GM19239 (cell line): ENCODE data around the gene C13orf46.
A peak's percentile ranks its signal among the peaks of the same experiment; 100 is the strongest.
"Not testable (repeated sequence)": the region's sequence is repeated elsewhere in the genome, so short reads cannot be mapped to it uniquely, and the experiment has no call there.

ENCODE experiments used
- DNase-seq: peaks from one replicate; pipeline ENCODE4 v3.0.0; 2011; ENCODE audit warnings: low spot score; ENCODE audit not compliant: insufficient read length
- FAIRE-seq: peaks from 2 replicates; lab custom pipeline; 2011; peaks lifted over from hg19 to GRCh38; lab: Jason Lieb, UNC

Gene C13orf46

GRCh38 chr13:113996081-113996911 is 22.4 kb upstream of the C13orf46 start:
- no peak for FAIRE-seq
- DNase-seq: no peak

- FAIRE-seq: no peak
- DNase-seq: no peak
Observed at GRCh38 chr13:113995051-113995601, 21.2 kb upstream of the C13orf46 start.

- no peak for FAIRE-seq
Observed at GRCh38 chr13:113992276-113993005, 18.6 kb upstream of the C13orf46 start.

GRCh38 chr13:113991676-113992179 is 17.9 kb upstream of the C13orf46 start:
- DNase-seq (no peak), FAIRE-seq (no peak)

More at GRCh38 chr13:113992276-113993005, 18.6 kb upstream of the C13orf46 start:
- no peak for DNase-seq

DNA sequence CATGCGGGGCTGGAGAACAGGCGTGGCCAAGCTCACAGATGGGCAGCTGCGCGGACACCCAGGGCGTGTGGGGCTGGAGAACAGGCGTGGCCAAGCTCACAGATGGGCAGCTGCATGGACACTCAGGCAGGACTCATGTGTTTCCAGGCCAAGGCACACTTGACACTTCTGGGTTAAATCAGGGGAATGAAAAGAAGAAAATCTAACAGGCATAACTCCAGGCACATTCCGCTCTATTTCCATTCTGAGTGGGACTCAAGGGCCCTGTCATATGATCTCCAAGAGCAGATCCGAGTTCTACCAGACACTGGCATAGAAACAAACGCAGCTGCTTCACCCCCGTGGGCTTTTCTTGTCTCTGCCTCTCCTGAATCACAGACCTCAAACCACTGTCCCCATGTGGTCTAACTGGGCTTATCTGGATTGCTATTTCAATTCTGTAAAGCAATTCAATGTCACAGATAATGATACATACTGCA is 17.4 kb upstream of the C13orf46 start:
- DNase-seq: no peak
- FAIRE-seq: no peak

- DNase-seq: no peak
- no peak for FAIRE-seq
Observed at GRCh38 chr13:113990321-113990837, 16.5 kb upstream of the C13orf46 start.

GRCh38 chr13:113989585-113990300 is 15.9 kb upstream of the C13orf46 start:
- FAIRE-seq (peak; percentile 35), DNase-seq (no peak)

DNA sequence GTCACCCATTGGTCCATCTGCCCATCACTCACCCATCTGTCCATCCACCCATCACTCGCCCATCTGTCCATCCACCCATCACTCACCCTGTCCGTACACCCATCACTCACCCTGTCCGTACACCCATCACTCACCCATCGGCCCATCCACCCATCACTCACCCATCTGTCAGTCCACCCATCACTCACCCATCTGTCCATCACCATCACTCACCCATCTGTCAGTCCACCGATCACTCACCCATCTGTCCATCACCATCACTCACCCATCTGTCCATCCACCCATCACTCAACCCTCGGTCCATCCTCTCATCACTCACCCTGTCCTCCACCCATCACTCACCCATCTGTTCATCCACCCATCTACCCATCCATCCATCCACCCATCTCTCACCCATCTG is 15.0 kb upstream of the C13orf46 start:
- not testable (repeated sequence) for FAIRE-seq, DNase-seq

- FAIRE-seq: no peak
- no peak for DNase-seq
Observed at GRCh38 chr13:113982296-113982661, 8.4 kb upstream of the C13orf46 start.

DNA sequence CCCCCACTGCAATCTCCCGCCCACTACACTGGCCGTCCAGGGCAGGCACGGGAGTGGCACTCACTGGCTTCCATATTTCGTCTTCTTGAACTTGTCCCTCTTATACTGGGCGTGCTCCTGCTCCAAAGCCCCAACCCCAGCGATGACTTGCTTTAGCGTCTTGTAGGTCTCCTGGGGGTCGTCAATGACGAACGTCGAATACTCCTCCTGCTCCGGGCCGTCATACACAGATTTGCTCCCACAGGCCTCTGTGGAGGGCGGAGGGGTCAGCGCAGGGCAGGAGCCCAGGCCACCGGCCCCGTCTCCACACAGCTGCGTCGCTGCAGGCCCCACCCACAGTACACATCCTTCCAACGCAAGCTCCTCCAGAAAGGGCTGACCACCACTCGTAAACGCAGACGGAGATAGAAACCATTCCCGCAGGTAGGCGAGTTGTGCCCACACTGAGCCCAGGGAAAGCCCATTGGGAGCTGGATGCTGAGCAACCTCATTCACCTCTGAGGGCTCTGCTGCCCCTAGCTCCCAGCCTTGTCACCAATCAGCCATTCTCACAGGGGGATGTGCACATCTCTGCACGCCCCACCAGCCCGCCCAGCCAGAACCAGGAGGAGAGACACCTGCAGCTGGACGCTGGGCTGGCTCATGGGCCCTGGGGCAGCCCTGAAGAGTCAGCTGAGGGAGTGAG is 7.9 kb upstream of the C13orf46 start:
- no peak for FAIRE-seq
- no peak for DNase-seq

DNA sequence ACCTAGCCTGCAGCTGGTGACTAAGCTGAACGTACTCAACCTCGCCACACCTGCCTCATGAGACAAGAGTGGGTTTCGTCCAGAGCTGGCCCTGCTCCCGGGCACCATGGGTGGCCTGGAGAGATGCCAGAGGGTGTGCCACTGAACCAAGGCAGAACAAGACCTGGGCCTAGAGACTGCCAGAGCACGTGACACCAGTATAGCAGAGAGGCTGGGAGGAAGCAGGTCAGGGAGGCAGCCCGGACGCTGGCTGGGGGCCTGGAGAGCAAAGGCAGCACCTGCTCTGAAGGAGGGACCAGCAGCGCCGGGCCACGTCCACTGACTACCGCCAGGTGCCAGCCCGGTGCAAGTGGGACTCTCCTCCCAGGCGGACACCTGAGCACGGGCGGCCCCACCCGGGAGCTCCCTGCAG is 7.3 kb upstream of the C13orf46 start:
- DNase-seq (no peak), FAIRE-seq (no peak)

DNA sequence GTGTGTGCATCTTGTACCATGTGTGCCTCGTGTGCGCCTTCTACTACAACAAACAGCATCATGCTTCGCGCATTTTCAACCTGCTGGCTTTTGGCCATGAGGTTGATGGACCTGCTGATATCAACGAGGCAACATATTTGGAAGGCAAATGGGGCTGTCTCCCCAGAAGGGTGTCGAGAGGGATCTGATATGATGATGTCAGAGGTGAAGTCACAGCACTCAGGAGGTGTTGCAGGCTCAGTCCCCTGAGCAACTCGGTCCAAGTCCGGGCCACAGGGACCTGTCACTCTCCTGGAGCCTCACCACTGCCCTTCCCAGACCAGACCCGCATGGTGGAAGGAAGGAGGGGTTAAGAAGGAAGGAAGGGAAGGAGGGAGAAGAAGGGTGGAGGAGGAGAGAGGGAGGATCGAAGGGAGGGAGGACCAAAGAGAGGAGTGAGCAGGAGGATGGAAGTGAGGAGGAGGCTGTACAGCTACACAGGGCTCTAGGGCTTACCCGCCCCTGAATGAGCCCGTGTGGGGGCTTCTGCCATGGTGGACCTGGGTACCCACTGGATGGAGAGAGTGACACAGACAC is 6.7 kb upstream of the C13orf46 start:
- FAIRE-seq: no peak
- no peak for DNase-seq

- DNase-seq (no peak), FAIRE-seq (no peak)
Observed at GRCh38 chr13:113979791-113980471, 6.1 kb upstream of the C13orf46 start.

GRCh38 chr13:113978741-113979481 is 5.0 kb upstream of the C13orf46 start:
- DNase-seq (no peak), FAIRE-seq (no peak)

- FAIRE-seq (no peak), DNase-seq (no peak)
Observed at GRCh38 chr13:113977976-113978375, 4.1 kb upstream of the C13orf46 start.

DNA sequence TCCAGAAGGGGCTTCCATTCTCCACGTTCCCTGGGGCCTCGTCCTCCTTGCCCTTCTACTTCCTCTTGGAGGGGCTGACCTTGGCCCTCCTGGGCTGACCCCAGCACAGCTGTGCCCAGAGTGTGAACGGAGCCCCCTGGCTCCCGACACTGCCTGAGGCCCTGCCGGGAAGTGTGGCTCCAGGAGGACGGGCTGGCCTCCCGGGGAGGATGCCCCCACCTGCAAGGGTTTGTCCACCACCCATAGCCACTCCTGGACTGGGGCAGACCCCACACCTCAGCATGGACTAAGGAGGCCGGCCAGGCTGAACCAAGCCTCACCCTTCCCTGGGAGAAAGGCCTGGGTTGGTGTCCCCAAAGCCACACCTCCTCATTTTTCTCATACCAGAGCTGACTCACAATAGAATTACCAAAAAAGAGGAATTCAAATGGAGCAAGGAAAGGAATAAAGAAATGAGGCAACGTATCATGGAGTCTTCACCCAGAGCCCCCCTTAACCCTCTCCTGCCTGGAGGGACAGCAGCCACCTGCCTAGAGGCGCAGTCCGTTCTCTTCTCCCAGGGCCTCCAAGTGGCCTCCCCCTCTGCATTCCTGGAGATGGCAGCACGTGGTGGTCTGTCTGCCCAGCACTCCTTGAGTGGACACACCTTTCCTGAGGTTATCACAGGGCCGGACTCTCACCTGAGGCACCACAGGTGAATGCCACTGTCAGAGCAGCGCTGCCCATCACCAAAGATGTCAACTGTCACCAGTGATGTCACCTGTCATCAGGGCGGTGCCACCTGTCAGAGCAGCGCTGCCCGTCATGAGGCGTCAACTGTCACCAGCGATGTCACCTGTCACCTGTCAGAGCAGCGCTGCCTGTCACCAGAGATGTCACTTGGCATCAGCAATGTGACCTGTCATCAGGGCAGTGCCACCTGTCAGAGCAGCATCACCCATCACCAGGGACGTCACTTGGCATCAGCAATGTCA is 3.1 kb upstream of the C13orf46 start:
- DNase-seq: no peak
- no peak for FAIRE-seq

- FAIRE-seq (no peak), DNase-seq (no peak)
Observed at GRCh38 chr13:113975416-113975815, 1.5 kb upstream of the C13orf46 start.
